Panc1 (cell line): ENCODE results near the gene MAP7D3.

ENCODE experiments used
- POLR2AphosphoS5 ChIP-seq: IDR thresholded peaks from 2 replicates; pipeline ENCODE4 v1.6.1; 2012; ENCODE audit warnings: mild to moderate bottlenecking, low read depth, low read length, moderate library complexity
- SIN3A ChIP-seq: IDR thresholded peaks from 2 replicates; pipeline ENCODE4 v1.6.1; 2012; ENCODE audit warnings: low read depth, mild to moderate bottlenecking, low read length, moderate library complexity, borderline replicate concordance; ENCODE audit not compliant: insufficient read depth
- TF ChIP-seq, protein P1 (sequence below): fragments of 450-650 bp; IDR thresholded peaks from 2 replicates; pipeline ENCODE4 v1.5.1; 2017; ENCODE audit warnings: mild to moderate bottlenecking
- TF ChIP-seq, protein P2 (sequence below), 2 experiments: IDR thresholded peaks; 2 replicates each; pipeline ENCODE4 v1.6.1; 2011 to 2012; ENCODE audit warnings: low read depth in 2 of 2, control low read depth in 1 of 2, low read length in 1 of 2, mild to moderate bottlenecking in 1 of 2, moderate library complexity in 1 of 2; ENCODE audit not compliant: insufficient read depth in 1 of 2

- TF ChIP-seq, protein P1, sequence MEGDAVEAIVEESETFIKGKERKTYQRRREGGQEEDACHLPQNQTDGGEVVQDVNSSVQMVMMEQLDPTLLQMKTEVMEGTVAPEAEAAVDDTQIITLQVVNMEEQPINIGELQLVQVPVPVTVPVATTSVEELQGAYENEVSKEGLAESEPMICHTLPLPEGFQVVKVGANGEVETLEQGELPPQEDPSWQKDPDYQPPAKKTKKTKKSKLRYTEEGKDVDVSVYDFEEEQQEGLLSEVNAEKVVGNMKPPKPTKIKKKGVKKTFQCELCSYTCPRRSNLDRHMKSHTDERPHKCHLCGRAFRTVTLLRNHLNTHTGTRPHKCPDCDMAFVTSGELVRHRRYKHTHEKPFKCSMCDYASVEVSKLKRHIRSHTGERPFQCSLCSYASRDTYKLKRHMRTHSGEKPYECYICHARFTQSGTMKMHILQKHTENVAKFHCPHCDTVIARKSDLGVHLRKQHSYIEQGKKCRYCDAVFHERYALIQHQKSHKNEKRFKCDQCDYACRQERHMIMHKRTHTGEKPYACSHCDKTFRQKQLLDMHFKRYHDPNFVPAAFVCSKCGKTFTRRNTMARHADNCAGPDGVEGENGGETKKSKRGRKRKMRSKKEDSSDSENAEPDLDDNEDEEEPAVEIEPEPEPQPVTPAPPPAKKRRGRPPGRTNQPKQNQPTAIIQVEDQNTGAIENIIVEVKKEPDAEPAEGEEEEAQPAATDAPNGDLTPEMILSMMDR, result no peak
- no peak for TF ChIP-seq SIN3A
- TF ChIP-seq POLR2AphosphoS5, result no peak
- TF ChIP-seq, protein P2, sequence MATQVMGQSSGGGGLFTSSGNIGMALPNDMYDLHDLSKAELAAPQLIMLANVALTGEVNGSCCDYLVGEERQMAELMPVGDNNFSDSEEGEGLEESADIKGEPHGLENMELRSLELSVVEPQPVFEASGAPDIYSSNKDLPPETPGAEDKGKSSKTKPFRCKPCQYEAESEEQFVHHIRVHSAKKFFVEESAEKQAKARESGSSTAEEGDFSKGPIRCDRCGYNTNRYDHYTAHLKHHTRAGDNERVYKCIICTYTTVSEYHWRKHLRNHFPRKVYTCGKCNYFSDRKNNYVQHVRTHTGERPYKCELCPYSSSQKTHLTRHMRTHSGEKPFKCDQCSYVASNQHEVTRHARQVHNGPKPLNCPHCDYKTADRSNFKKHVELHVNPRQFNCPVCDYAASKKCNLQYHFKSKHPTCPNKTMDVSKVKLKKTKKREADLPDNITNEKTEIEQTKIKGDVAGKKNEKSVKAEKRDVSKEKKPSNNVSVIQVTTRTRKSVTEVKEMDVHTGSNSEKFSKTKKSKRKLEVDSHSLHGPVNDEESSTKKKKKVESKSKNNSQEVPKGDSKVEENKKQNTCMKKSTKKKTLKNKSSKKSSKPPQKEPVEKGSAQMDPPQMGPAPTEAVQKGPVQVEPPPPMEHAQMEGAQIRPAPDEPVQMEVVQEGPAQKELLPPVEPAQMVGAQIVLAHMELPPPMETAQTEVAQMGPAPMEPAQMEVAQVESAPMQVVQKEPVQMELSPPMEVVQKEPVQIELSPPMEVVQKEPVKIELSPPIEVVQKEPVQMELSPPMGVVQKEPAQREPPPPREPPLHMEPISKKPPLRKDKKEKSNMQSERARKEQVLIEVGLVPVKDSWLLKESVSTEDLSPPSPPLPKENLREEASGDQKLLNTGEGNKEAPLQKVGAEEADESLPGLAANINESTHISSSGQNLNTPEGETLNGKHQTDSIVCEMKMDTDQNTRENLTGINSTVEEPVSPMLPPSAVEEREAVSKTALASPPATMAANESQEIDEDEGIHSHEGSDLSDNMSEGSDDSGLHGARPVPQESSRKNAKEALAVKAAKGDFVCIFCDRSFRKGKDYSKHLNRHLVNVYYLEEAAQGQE (IDR thresholded peaks at IDR 0.05; ENCODE audit: insufficient read depth in 1 of 2, low read depth in 2 of 2, low read length in 1 of 2), result no peak
Measured at GRCh38 chrX:136220540-136220939, 30.7 kb downstream of the MAP7D3 start.
